CD4-positive, alpha-beta memory T cell (primary cell): ENCODE data around the gene ANO6. TPM values are rescaled to one million over a fixed set of nuclear protein-coding genes. Genes with fewer than 3 reads are reported as not detected.
A peak's percentile ranks its signal among the peaks of the same experiment; 100 is the strongest.

Experiments used
- CTCF ChIA-PET: fragments of 350-600 bp; sonication (Branson Sonifier 250); formaldehyde crosslinking; loops from one replicate; lab custom pipeline; 2021; ENCODE audit warnings: inconsistent platforms; ENCODE audit not compliant: partially characterized antibody; lab: Charles Lee
- POLR2A ChIA-PET: fragments of 350-600 bp; sonication (Branson Sonifier 250); formaldehyde crosslinking; loops from one replicate; lab custom pipeline; 2021; ENCODE audit not compliant: partially characterized antibody; lab: Charles Lee
- DNase-seq, 5 donors: peaks; one replicate each; pipeline versions ENCODE4 v3.0.0 to v3.0.0-alpha.2; 2020 to 2022; ENCODE audit warnings: mixed read lengths in 1 of 5
- H3K27ac ChIP-seq: one replicate; pipeline ENCODE4 v1.7.0; 2013; ENCODE audit warnings: low read depth, low read length
- H3K27me3 ChIP-seq: 2 replicates; pipeline ENCODE4 v1.7.0; 2013; ENCODE audit warnings: mild to moderate bottlenecking, low read length, moderate library complexity; ENCODE audit not compliant: insufficient read depth
- H3K36me3 ChIP-seq: 2 replicates; pipeline ENCODE4 v1.7.0; 2013; ENCODE audit warnings: mild to moderate bottlenecking, low read length, moderate library complexity; ENCODE audit not compliant: insufficient read depth
- H3K4me1 ChIP-seq: 2 replicates; pipeline ENCODE4 v1.7.0; 2013; ENCODE audit warnings: mild to moderate bottlenecking, low read length, moderate library complexity; ENCODE audit not compliant: insufficient read depth
- H3K4me3 ChIP-seq, 2 donors: one replicate each; pipeline ENCODE4 v1.7.0; 2013; ENCODE audit warnings: low read length in 2 of 2, mild to moderate bottlenecking in 1 of 2
- H3K9me3 ChIP-seq, 2 donors: one replicate each; pipeline ENCODE4 v1.7.0; 2013; ENCODE audit warnings: low read length in 2 of 2, control low read depth in 1 of 2; ENCODE audit not compliant: control insufficient read depth in 1 of 2
- H3K27ac Mint-ChIP-seq, 7 donors: one replicate each; pipeline ENCODE4 v1.8.0; 2020 to 2021; ENCODE audit warnings: mixed read lengths in 7 of 7, mild to moderate bottlenecking in 6 of 7, inconsistent platforms in 3 of 7, moderate library complexity in 3 of 7
- H3K27me3 Mint-ChIP-seq, 2 donors: one replicate each; pipeline ENCODE4 v1.8.0; 2020 to 2021; ENCODE audit warnings: mixed read lengths in 2 of 2
- H3K36me3 Mint-ChIP-seq, 2 donors: one replicate each; pipeline ENCODE4 v1.8.0; 2020 to 2021; ENCODE audit warnings: mixed read lengths in 2 of 2, inconsistent platforms in 1 of 2, mild to moderate bottlenecking in 1 of 2
- H3K4me1 Mint-ChIP-seq, 4 donors: one replicate each; pipeline ENCODE4 v1.8.0; 2020 to 2021; ENCODE audit warnings: mixed read lengths in 4 of 4, mild to moderate bottlenecking in 1 of 4
- H3K4me3 Mint-ChIP-seq, 8 donors: one replicate each; pipeline ENCODE4 v1.8.0; 2020 to 2021; ENCODE audit warnings: mixed read lengths in 8 of 8, mild to moderate bottlenecking in 7 of 8, moderate library complexity in 6 of 8, inconsistent platforms in 3 of 8
- H3K9me3 Mint-ChIP-seq, 8 donors: one replicate each; pipeline ENCODE4 v1.8.0; 2020 to 2021; ENCODE audit warnings: mixed read lengths in 8 of 8, mild to moderate bottlenecking in 5 of 8, inconsistent platforms in 3 of 8, moderate library complexity in 1 of 8
- intact Hi-C: fragments of 100-400 bp; cut with micrococcal nuclease; formaldehyde crosslinking; loops from one replicate; pipeline ENCODE4 v1.15.1; 2023
- polyA plus RNA-seq, 2 donors: library from polyadenylated mRNA; unstranded; fragments of 300-500 nt; fragmentation: Illumina TruSeq; gene quantifications; one replicate each; pipeline ENCODE4 v1.2.3, GENCODE V29; 2021
- total RNA-seq, 2 experiments: library from RNA; stranded (reverse); gene quantifications; one replicate each; pipeline ENCODE4 v1.2.3, GENCODE V29; 2021

ANO6 gene
- total and polyA plus RNA-seq, 4 experiments from 2014 or later, result 25.3 to 36.5 (median 31.0) TPM

GRCh38 chr12:45209784-45210183, 6.1 kb upstream of the ANO6 start:
- Histone ChIP-seq H3K27ac (no peak overlapping the region), H3K4me1 (peaks cover 22% of the 10 kb centered on the region), H3K4me3 (no peak overlapping the region), H3K9me3 (no peaks in the 10 kb centered on the region), H3K36me3 (no peaks in the 10 kb centered on the region), H3K27me3 (no peaks in the 10 kb centered on the region)
- Mint-ChIP-seq H3K4me3 (no peak overlapping the region), H3K4me1 (peaks cover 15 to 26% (median 24%) of the 10 kb centered on the region in 4 donors), H3K9me3 (no peaks in the 10 kb centered on the region), H3K27me3 (no peaks in the 10 kb centered on the region), H3K36me3 (peaks cover 0 to 4% of the 10 kb centered on the region in 2 donors), H3K27ac (peak overlapping the region in 2 of 7 donors; percentile 64 to 74)
- POLR2A ChIA-PET, result no interaction called here
- intact Hi-C loops, result loop anchor here (10.0 kb wide), 1 partner anchor 1455 kb away; the partner anchor contains the start of genes IRAK4 and PUS7L
- CTCF ChIA-PET, result interaction anchor here (0.8 to 1.0 kb wide), 2 partner anchors 9 to 26 kb away, joined by 3 read pairs; no protein-coding TSS in a partner anchor
- DNase-seq, result no peak

DNA sequence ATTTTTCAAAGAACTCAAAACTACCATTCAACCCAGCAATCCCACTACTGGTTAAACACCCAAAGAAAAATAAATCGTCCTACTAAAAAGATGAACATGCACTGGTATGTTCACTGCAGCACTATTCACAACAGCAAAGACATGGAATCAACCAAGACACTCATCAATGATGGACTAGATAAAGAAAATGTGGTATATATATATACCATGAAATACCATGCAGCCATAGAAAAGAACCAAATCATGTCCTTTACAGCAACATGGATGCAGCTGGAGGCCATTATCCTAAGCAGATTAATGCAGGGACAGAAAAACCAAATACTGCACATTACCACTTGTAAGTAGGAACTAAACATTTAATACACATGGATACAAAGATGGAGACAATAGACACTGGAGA, 3.8 kb upstream of the ANO6 start:
- H3K4me1 ChIP-seq, result peaks cover 13% of the 10 kb centered on the region
- Mint-ChIP-seq H3K4me1 (peaks cover 21 to 45% (median 32%) of the 10 kb centered on the region in 4 donors), H3K27ac (no peak overlapping the region), H3K36me3 (peaks cover 4 to 8% of the 10 kb centered on the region in 2 donors), H3K4me3 (no peak overlapping the region), H3K27me3 (no peaks in the 10 kb centered on the region), H3K9me3 (peaks cover 0 to 2% (median 0%) of the 10 kb centered on the region in 8 donors)
- no peaks in the 10 kb centered on the region for H3K27me3 ChIP-seq
- intact Hi-C loops, result loop anchor here (10.0 kb wide), 1 partner anchor 1457 kb away; the partner anchor contains the start of genes IRAK4 and PUS7L
- no peak overlapping the region for H3K4me3 ChIP-seq
- H3K9me3 ChIP-seq, result no peaks in the 10 kb centered on the region
- CTCF ChIA-PET, result interaction anchor here (1.2 to 1.8 kb wide), 2 partner anchors 13 to 41 kb away, joined by 4 to 5 read pairs; no protein-coding TSS in a partner anchor
- POLR2A ChIA-PET, result no interaction called here
- H3K27ac ChIP-seq, result no peak overlapping the region
- no peaks in the 10 kb centered on the region for H3K36me3 ChIP-seq
- DNase-seq, result no peak

GRCh38 chr12:45213107-45213506, 2.8 kb upstream of the ANO6 start:
- Mint-ChIP-seq H3K9me3 (peaks cover 0 to 2% (median 0%) of the 10 kb centered on the region in 8 donors), H3K27ac (peak overlapping the region in 2 of 7 donors; percentile 14 to 29), H3K4me3 (peak overlapping the region in 4 of 8 donors; percentile 2 to 59 (median 16)), H3K4me1 (peaks cover 27 to 55% (median 40%) of the 10 kb centered on the region in 4 donors), H3K36me3 (peaks cover 4 to 9% of the 10 kb centered on the region in 2 donors), H3K27me3 (no peaks in the 10 kb centered on the region)
- Histone ChIP-seq H3K27me3 (no peaks in the 10 kb centered on the region), H3K4me1 (peaks cover 24% of the 10 kb centered on the region), H3K27ac (no peak overlapping the region), H3K4me3 (no peak overlapping the region), H3K36me3 (no peaks in the 10 kb centered on the region), H3K9me3 (no peaks in the 10 kb centered on the region)
- ChIA-PET POLR2A (no interaction called here), CTCF (interaction anchor here (1.2 to 1.8 kb wide), 2 partner anchors 14 to 42 kb away, joined by 4 to 5 read pairs; no protein-coding TSS in a partner anchor)
- DNase-seq, result no peak
- intact Hi-C loops, result loop anchor here (10.0 kb wide), 1 partner anchor 1458 kb away; the partner anchor contains the start of genes IRAK4 and PUS7L

GRCh38 chr12:45214071-45214470, 1.8 kb upstream of the ANO6 start:
- peaks cover 0 to 9% of the 10 kb centered on the region in 2 donors for H3K36me3 Mint-ChIP-seq
- H3K27me3 Mint-ChIP-seq, result no peaks in the 10 kb centered on the region
- intact Hi-C loops, result loop anchor here (2.0 to 10.0 kb wide), 3 partner anchors 13 to 1459 kb away; partner anchors contain the start of genes IRAK4 and PUS7L
- H3K27ac Mint-ChIP-seq, result peak overlapping the region in 6 of 7 donors; percentile 15 to 94 (median 58)
- Histone ChIP-seq H3K4me1 (peaks cover 33% of the 10 kb centered on the region), H3K27ac (no peak overlapping the region), H3K9me3 (no peaks in the 10 kb centered on the region), H3K36me3 (no peaks in the 10 kb centered on the region), H3K27me3 (no peaks in the 10 kb centered on the region), H3K4me3 (no peak overlapping the region)
- no peak for DNase-seq
- ChIA-PET POLR2A (interaction anchor here (0.6 to 1.8 kb wide), 3 partner anchors 8 to 519 kb away, joined by 3 to 13 read pairs (median 9); no protein-coding TSS in a partner anchor), CTCF (interaction anchor here (1.3 to 3.7 kb wide), 3 partner anchors 13 to 25 kb away, joined by 3 to 25 read pairs (median 6); no protein-coding TSS in a partner anchor)
- peak overlapping the region in 7 of 8 donors; percentile 21 to 99 (median 96) for H3K4me3 Mint-ChIP-seq
- peaks cover 0 to 2% (median 0%) of the 10 kb centered on the region in 8 donors for H3K9me3 Mint-ChIP-seq
- peaks cover 27 to 65% (median 44%) of the 10 kb centered on the region in 4 donors for H3K4me1 Mint-ChIP-seq

DNA sequence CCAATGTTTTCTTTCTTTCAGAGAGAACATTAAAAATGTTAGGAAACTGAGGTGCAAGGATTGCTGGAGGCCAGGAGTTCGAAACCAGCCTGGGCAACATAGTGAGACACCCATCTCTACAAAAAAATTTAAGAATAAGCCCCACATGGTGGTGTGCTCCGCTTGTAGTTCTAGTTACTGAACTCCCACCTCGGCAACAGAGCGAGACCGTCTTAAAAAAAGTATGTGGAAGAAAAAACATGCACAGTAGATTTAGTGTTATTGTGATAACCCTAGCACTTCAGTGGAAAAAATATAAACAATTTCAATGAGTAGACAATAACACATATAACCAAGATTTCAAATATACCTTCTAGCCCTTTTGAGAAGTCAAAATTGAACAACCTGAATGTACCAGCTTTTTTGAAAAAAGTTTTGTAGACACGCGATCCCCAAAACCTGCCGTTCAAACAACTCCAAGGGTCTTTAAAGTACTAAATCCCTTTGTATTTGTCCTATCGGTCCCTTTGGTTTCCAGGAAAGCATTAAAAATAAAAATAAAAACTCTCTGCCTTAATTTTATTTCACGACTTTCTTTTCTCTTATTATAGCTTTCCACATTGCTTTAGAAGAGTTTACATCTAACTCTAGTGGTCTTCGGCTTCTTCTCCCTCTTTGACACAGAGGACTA, 1.0 kb upstream of the ANO6 start:
- Histone ChIP-seq H3K27me3 (no peaks in the 10 kb centered on the region), H3K9me3 (no peaks in the 10 kb centered on the region), H3K27ac (peak overlapping the region; percentile 69), H3K4me3 (peak overlapping the region; percentile 68 to 94), H3K4me1 (peaks cover 41% of the 10 kb centered on the region), H3K36me3 (no peaks in the 10 kb centered on the region)
- Mint-ChIP-seq H3K4me1 (peaks cover 29 to 69% (median 48%) of the 10 kb centered on the region in 4 donors), H3K4me3 (peak overlapping the region; percentile 92 to 99 (median 96)), H3K27me3 (no peaks in the 10 kb centered on the region), H3K27ac (peak overlapping the region; percentile 81 to 98 (median 95)), H3K9me3 (peaks cover 0 to 2% (median 0%) of the 10 kb centered on the region in 8 donors), H3K36me3 (peaks cover 0 to 9% of the 10 kb centered on the region in 2 donors)
- DNase-seq, result no peak
- ChIA-PET CTCF (interaction anchor here (1.0 to 3.8 kb wide), 15 partner anchors 10 to 513 kb away, joined by 3 to 25 read pairs (median 4); no protein-coding TSS in a partner anchor), POLR2A (interaction anchor here (0.6 to 3.2 kb wide), 13 partner anchors 9 to 521 kb away, joined by 3 to 20 read pairs (median 6); partner anchors contain the start of gene ARID2)
- intact Hi-C loops, result loop anchor here (1.0 to 10.0 kb wide), 7 partner anchors 14 to 1460 kb away; partner anchors contain the start of genes IRAK4, PUS7L, SCAF11 and SLC38A2

DNA sequence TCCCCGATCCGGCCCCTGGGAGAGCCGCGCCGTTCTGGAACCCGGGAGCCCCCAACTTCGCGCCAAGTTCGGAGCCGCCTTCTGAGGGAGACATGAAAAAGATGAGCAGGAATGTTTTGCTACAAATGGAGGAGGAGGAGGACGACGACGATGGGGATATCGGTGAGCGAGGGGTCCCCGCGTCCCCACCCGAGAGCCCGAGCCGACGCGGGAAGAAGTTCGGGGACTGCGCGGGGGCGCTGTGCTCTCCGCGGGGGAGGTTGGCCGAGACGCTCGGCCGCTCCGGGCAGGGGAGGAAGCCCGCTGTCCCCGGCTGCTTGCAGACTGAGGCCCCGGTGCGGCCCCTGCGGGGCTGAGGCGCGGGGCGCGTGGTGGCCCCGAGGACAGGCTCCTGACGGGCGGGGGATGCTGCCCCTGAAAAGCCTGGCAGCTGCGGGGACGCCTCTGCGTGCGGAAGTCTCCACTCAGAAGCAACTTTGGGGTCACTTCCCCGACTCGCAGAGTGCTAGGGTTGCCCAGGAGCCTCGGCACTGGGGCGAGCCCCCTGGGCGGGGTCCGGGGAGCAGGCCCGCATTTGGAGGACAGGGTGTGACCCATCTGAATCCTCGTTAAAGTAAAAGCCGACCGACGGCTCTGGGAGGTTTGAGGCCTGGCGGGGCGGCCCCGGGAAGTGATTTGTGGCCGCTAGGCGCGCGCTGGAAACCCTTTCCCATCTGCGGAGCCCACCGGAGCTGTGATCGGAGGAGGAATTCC, 511 bp downstream of the ANO6 start:
- H3K4me3 ChIP-seq, result peak overlapping the region; percentile 68 to 94
- H3K9me3 ChIP-seq, result no peaks in the 10 kb centered on the region
- H3K27me3 ChIP-seq, result no peaks in the 10 kb centered on the region
- Mint-ChIP-seq H3K4me3 (peak overlapping the region; percentile 92 to 99 (median 96)), H3K27me3 (no peaks in the 10 kb centered on the region), H3K36me3 (peaks cover 0 to 9% of the 10 kb centered on the region in 2 donors), H3K27ac (peak overlapping the region; percentile 81 to 98 (median 95)), H3K4me1 (peaks cover 38 to 83% (median 57%) of the 10 kb centered on the region in 4 donors), H3K9me3 (peaks cover 0 to 2% (median 0%) of the 10 kb centered on the region in 8 donors)
- H3K4me1 ChIP-seq, result peaks cover 51% of the 10 kb centered on the region
- H3K27ac ChIP-seq, result peak overlapping the region; percentile 69
- ChIA-PET POLR2A (interaction anchor here (1.0 to 3.2 kb wide), 8 partner anchors 9 to 511 kb away, joined by 3 to 20 read pairs (median 9); no protein-coding TSS in a partner anchor), CTCF (interaction anchor here (0.6 to 3.8 kb wide), 17 partner anchors 7 to 512 kb away, joined by 3 to 25 read pairs (median 4); no protein-coding TSS in a partner anchor)
- intact Hi-C loops, result loop anchor here (5.0 to 10.0 kb wide), 2 partner anchors 1156 to 1462 kb away; partner anchors contain the start of genes IRAK4, PUS7L and SLC38A2
- peak; percentile 40 to 55 (median 49) for DNase-seq
- H3K36me3 ChIP-seq, result no peaks in the 10 kb centered on the region
